HepG2 (cell line): ENCODE measurements around the gene WDR19. TPM values are rescaled to one million over a fixed set of nuclear protein-coding genes. Genes with fewer than 3 reads are reported as not detected.
A peak's percentile ranks its signal among the peaks of the same experiment; 100 is the strongest.

ENCODE experiments used
- FOXA3 ChIP-seq: IDR thresholded peaks from 2 replicates; pipeline ENCODE4 v1.6.1; 2016; ENCODE audit warnings: missing genetic modification reagents, missing compliant biosample characterization
- FOXK2 ChIP-seq: fragments of 450-650 bp; IDR thresholded peaks from 2 replicates; pipeline ENCODE4 v1.6.1; 2016
- KAT8 ChIP-seq: IDR thresholded peaks from 2 replicates; pipeline ENCODE4 v1.6.1; 2016; ENCODE audit warnings: missing genetic modification reagents, missing compliant biosample characterization
- MEIS1 ChIP-seq: sonication (generic); formaldehyde crosslinking; IDR thresholded peaks from 2 replicates; pipeline ENCODE4 v1.9.0; 2021; ENCODE audit warnings: mild to moderate bottlenecking, missing genetic modification reagents, moderate library complexity, borderline replicate concordance
- MXD1 ChIP-seq: sonication (generic); formaldehyde crosslinking; IDR thresholded peaks from 2 replicates; pipeline ENCODE4 v1.4.0; 2020; ENCODE audit warnings: mild to moderate bottlenecking, missing genetic modification reagents
- NRL ChIP-seq: sonication (generic); formaldehyde crosslinking; IDR thresholded peaks from 2 replicates; pipeline ENCODE4 v1.5.0; 2020; ENCODE audit warnings: missing genetic modification reagents, mild to moderate bottlenecking, moderate library complexity, borderline replicate concordance
- RORA ChIP-seq: sonication (generic); formaldehyde crosslinking; IDR thresholded peaks from 2 replicates; pipeline ENCODE4 v1.5.0; 2020; ENCODE audit warnings: mild to moderate bottlenecking, missing genetic modification reagents, moderate library complexity
- SIX1 ChIP-seq: sonication (generic); formaldehyde crosslinking; IDR thresholded peaks from 2 replicates; pipeline ENCODE4 v1.4.0; 2020; ENCODE audit warnings: missing genetic modification reagents, borderline replicate concordance
- SKI ChIP-seq: fragments of 450-650 bp; IDR thresholded peaks from one replicate; pipeline ENCODE4 v1.6.1; 2018; ENCODE audit warnings: mild to moderate bottlenecking; ENCODE audit not compliant: partially characterized antibody
- ZFP36L1 ChIP-seq: sonication (generic); formaldehyde crosslinking; IDR thresholded peaks from 2 replicates; pipeline ENCODE4 v1.8.0; 2022; ENCODE audit warnings: mild to moderate bottlenecking, missing genetic modification reagents, moderate library complexity
- ZNF564 ChIP-seq: sonication (generic); formaldehyde crosslinking; IDR thresholded peaks from 2 replicates; pipeline ENCODE4 v1.8.1; 2023; ENCODE audit warnings: mild to moderate bottlenecking, missing genetic modification reagents
- ZNF619 ChIP-seq: sonication (generic); formaldehyde crosslinking; IDR thresholded peaks from 2 replicates; pipeline ENCODE4 v1.4.0; 2020; ENCODE audit warnings: mild to moderate bottlenecking, missing genetic modification reagents
- ZNF710 ChIP-seq: sonication (generic); formaldehyde crosslinking; IDR thresholded peaks from 2 replicates; pipeline ENCODE4 v1.5.0; 2020; ENCODE audit warnings: mild to moderate bottlenecking, missing genetic modification reagents, borderline replicate concordance
- ZNF75D ChIP-seq: sonication (generic); formaldehyde crosslinking; IDR thresholded peaks from 2 replicates; pipeline ENCODE4 v1.8.1; 2023; ENCODE audit warnings: missing genetic modification reagents, mild to moderate bottlenecking, borderline replicate concordance
- ZNF775 ChIP-seq: sonication (generic); formaldehyde crosslinking; IDR thresholded peaks from 2 replicates; pipeline ENCODE4 v1.4.0; 2020; ENCODE audit warnings: missing genetic modification reagents, mild to moderate bottlenecking, moderate library complexity, borderline replicate concordance
- ZNF788 ChIP-seq: sonication (generic); formaldehyde crosslinking; IDR thresholded peaks from 2 replicates; pipeline ENCODE4 v1.5.0; 2020; ENCODE audit warnings: mild to moderate bottlenecking, missing genetic modification reagents, borderline replicate concordance
- ZNF790 ChIP-seq: sonication (generic); formaldehyde crosslinking; IDR thresholded peaks from 2 replicates; pipeline ENCODE4 v1.8.0; 2022; ENCODE audit warnings: missing genetic modification reagents, mild to moderate bottlenecking, borderline replicate concordance
- ZNF883 ChIP-seq: sonication (generic); formaldehyde crosslinking; IDR thresholded peaks from 2 replicates; pipeline ENCODE4 v1.5.1; 2020; ENCODE audit warnings: mild to moderate bottlenecking, missing genetic modification reagents; ENCODE audit errors: not compliant biosample characterization
- polyA plus RNA-seq, 8 experiments: library from polyadenylated mRNA; depleted of rRNA in 3 of 8; stranded (reverse) in 7 of 8; unstranded in 1 of 8; fragments of >200 nt; fragmentation: Illumina TruSeq in 4 of 8; extraction: Trizol in 4 of 8; gene quantifications; 2 replicates each; pipeline versions ENCODE4 v1.2.1 to v1.2.3, GENCODE V29; 2011 to 2016; ENCODE audit warnings: low read depth in 4 of 8, missing spikeins in 1 of 8, mixed read lengths in 1 of 8; ENCODE audit not compliant: insufficient read depth in 1 of 8
- total RNA-seq, 5 experiments: library from RNA; depleted of rRNA; stranded (reverse); fragments of >200 nt; fragmentation: Illumina TruSeq; extraction: Trizol; gene quantifications; 2 replicates each; pipeline ENCODE4 v1.2.3, GENCODE V29; 2016; ENCODE audit warnings: low read depth in 1 of 5
- TF ChIP-seq, protein P1 (sequence below): sonication (generic); formaldehyde crosslinking; IDR thresholded peaks from 2 replicates; pipeline ENCODE4 v1.8.0; 2023; ENCODE audit warnings: mild to moderate bottlenecking, missing genetic modification reagents
- TF ChIP-seq, protein P2 (sequence below): sonication (generic); formaldehyde crosslinking; IDR thresholded peaks from 2 replicates; pipeline ENCODE4 v1.8.0; 2022; ENCODE audit warnings: missing genetic modification reagents, mild to moderate bottlenecking, borderline replicate concordance
- TF ChIP-seq, protein P3 (sequence below), 2 experiments: sonication (generic) in 1 of 2; formaldehyde crosslinking in 1 of 2; IDR thresholded peaks; 2 replicates each; pipeline versions ENCODE4 v1.4.0 to v1.6.1; 2018 to 2020; ENCODE audit warnings: missing genetic modification reagents in 2 of 2, borderline replicate concordance in 1 of 2, low read depth in 1 of 2, mild to moderate bottlenecking in 1 of 2, missing biosample characterization in 1 of 2

WDR19 gene
- total and polyA plus RNA-seq, 2 of the 13 experiments (the other 11 are each of a cell fraction or from before 2014, with no cell fraction given): 22.9 to 34.1 TPM

DNA sequence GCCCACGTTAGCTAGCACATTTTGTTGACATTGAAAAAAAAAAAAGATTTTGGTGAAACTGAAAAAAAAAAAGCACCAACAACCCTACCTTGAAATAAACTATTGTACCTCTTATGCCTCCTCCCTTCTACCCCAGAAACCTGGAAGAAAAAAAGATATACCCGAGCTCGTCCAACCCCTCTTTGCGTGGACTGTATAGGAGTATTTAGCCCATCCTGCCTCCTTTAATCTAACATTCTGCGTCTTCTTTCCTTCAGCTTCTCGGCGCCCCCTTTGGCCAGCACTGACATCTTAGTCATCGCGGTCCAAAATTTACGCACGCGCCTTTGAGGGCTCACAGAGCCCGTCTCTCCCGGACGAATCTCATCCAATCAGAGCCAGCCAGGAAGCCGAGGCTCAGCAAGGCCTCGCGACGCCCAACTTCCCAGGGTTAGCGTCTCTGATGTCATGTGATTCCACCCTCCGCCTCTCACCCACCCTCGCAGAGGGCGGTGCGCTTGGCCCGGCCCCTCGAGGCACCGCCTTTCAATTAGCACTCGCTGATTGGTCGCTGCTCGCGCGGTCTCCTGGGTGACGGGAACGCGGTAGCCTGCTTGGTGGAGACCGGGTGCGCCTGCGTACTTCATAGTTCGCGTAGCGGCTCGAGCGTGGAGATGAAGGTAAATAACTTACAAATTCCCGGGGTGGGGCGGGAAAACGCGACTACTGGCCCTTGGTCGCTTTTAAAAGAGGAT, at the start of gene WDR19 (continued):
- TF ChIP-seq ZNF788 (CRISPR knock-in tag) (peak; percentile 33; the same call in 1 of the 2 replicates), KAT8 (CRISPR knock-in tag) (peak; percentile 64), ZNF75D (CRISPR knock-in tag) (no peak), RORA (CRISPR knock-in tag) (no peak), MXD1 (no peak), MEIS1 (CRISPR knock-in tag) (no peak), ZNF710 (CRISPR knock-in tag) (no peak; the same call in 1 of the 2 replicates), ZNF619 (no peak), ZNF883 (CRISPR knock-in tag) (no peak), FOXA3 (peak; percentile 23; the same call in 1 of the 2 replicates), FOXK2 (peak; percentile 83), ZNF775 (no peak), ZNF564 (CRISPR knock-in tag) (no peak), SKI (no peak), ZNF790 (CRISPR knock-in tag) (no peak), ZFP36L1 (CRISPR knock-in tag) (0 out of 2 replicates have a peak, but pooled peaks have one; percentile 84), NRL (CRISPR knock-in tag) (no peak; the same call in 1 of the 2 replicates), SIX1 (CRISPR knock-in tag) (no peak)
- TF ChIP-seq, protein P1, sequence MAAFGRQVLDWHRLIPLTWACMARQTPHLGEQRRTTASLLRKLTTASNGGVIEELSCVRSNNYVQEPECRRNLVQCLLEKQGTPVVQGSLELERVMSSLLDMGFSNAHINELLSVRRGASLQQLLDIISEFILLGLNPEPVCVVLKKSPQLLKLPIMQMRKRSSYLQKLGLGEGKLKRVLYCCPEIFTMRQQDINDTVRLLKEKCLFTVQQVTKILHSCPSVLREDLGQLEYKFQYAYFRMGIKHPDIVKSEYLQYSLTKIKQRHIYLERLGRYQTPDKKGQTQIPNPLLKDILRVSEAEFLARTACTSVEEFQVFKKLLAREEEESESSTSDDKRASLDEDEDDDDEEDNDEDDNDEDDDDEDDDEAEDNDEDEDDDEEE: no peak
- TF ChIP-seq, protein P2, sequence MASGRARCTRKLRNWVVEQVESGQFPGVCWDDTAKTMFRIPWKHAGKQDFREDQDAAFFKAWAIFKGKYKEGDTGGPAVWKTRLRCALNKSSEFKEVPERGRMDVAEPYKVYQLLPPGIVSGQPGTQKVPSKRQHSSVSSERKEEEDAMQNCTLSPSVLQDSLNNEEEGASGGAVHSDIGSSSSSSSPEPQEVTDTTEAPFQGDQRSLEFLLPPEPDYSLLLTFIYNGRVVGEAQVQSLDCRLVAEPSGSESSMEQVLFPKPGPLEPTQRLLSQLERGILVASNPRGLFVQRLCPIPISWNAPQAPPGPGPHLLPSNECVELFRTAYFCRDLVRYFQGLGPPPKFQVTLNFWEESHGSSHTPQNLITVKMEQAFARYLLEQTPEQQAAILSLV: no peak
- TF ChIP-seq, protein P3, sequence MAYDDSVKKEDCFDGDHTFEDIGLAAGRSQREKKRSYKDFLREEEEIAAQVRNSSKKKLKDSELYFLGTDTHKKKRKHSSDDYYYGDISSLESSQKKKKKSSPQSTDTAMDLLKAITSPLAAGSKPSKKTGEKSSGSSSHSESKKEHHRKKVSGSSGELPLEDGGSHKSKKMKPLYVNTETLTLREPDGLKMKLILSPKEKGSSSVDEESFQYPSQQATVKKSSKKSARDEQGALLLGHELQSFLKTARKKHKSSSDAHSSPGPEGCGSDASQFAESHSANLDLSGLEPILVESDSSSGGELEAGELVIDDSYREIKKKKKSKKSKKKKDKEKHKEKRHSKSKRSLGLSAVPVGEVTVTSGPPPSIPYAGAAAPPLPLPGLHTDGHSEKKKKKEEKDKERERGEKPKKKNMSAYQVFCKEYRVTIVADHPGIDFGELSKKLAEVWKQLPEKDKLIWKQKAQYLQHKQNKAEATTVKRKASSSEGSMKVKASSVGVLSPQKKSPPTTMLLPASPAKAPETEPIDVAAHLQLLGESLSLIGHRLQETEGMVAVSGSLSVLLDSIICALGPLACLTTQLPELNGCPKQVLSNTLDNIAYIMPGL (CRISPR knock-in tag; IDR thresholded peaks at IDR 0.05; ENCODE audit: borderline replicate concordance in 1 of 2, low read depth in 1 of 2): no peak
